Hepatocyte (in vitro differentiated cells): ENCODE data around the gene DRAM1. TPM values are rescaled to one million over a fixed set of nuclear protein-coding genes. Genes with fewer than 3 reads are reported as not detected.

Source experiments
- DNase-seq: peaks from one replicate; pipeline ENCODE4 v3.0.0-alpha.2; 2016; ENCODE audit warnings: low spot score
- H2AFZ ChIP-seq: fragments of 200-600 bp; sonication (generic); 2 replicates; pipeline ENCODE4 v1.6.0; 2016; ENCODE audit warnings: antibody characterized with exemption, mild to moderate bottlenecking
- H3K27ac ChIP-seq: fragments of 200-600 bp; sonication (generic); 2 replicates; pipeline ENCODE4 v1.5.1; 2016; ENCODE audit warnings: mild to moderate bottlenecking
- H3K27me3 ChIP-seq: fragments of 200-600 bp; sonication (generic); 2 replicates; pipeline ENCODE4 v1.6.1; 2016
- H3K36me3 ChIP-seq: fragments of 200-600 bp; sonication (generic); replicated peaks from 2 replicates; pipeline ENCODE4 v1.5.1; 2016; ENCODE audit warnings: low read depth; ENCODE audit not compliant: insufficient read depth
- H3K4me1 ChIP-seq: fragments of 200-600 bp; sonication (generic); 2 replicates; pipeline ENCODE4 v1.5.1; 2016; ENCODE audit warnings: mild to moderate bottlenecking, moderate library complexity; ENCODE audit not compliant: insufficient read depth
- H3K4me2 ChIP-seq: fragments of 200-600 bp; sonication (generic); 2 replicates; pipeline ENCODE4 v1.6.0; 2016
- H3K4me3 ChIP-seq: fragments of 200-600 bp; sonication (generic); 2 replicates; pipeline ENCODE4 v1.5.1; 2016; ENCODE audit warnings: mild to moderate bottlenecking
- H3K79me2 ChIP-seq: fragments of 200-600 bp; sonication (generic); 2 replicates; pipeline ENCODE4 v1.6.0; 2017; ENCODE audit warnings: mild to moderate bottlenecking
- H3K9me2 ChIP-seq: fragments of 200-600 bp; sonication (generic); replicated peaks from 2 replicates; pipeline ENCODE4 v1.6.0; 2017; ENCODE audit warnings: mild to moderate bottlenecking; ENCODE audit not compliant: insufficient read depth
- H3K9me3 ChIP-seq: fragments of 200-600 bp; sonication (generic); 2 replicates; pipeline ENCODE4 v1.5.1; 2016; ENCODE audit warnings: low read depth, mild to moderate bottlenecking
- H4K20me1 ChIP-seq: fragments of 200-600 bp; sonication (generic); 2 replicates; pipeline ENCODE4 v1.6.0; 2016; ENCODE audit warnings: mild to moderate bottlenecking; ENCODE audit not compliant: insufficient read depth, poor library complexity, severe bottlenecking
- CTCF ChIP-seq: fragments of 200-600 bp; sonication (generic); IDR thresholded peaks from 2 replicates; pipeline ENCODE4 v1.5.1; 2016; ENCODE audit warnings: antibody characterized with exemption, mild to moderate bottlenecking; ENCODE audit not compliant: poor library complexity
- EZH2 ChIP-seq: fragments of 200-600 bp; sonication (generic); IDR thresholded peaks from 2 replicates; pipeline ENCODE4 v1.6.1; 2016; ENCODE audit warnings: antibody characterized with exemption, mild to moderate bottlenecking, borderline replicate concordance
- EZH2phosphoT487 ChIP-seq: fragments of 200-600 bp; sonication (generic); IDR thresholded peaks from one replicate; pipeline ENCODE4 v1.6.1; 2018; ENCODE audit warnings: antibody characterized with exemption, mild to moderate bottlenecking, low read depth, moderate library complexity; ENCODE audit not compliant: unreplicated experiment, severe bottlenecking
- WGBS: methylation state at CpG from one replicate; pipeline ENCODE4 v1.1.6; 2016; ENCODE audit warnings: low lambda C conversion rate; ENCODE audit errors: missing lambda C conversion rate; 5-methylcytosine and 5-hydroxymethylcytosine counted together
- polyA plus RNA-seq: library from polyadenylated mRNA; unstranded; fragments of >200 nt; fragmentation: Nextera tagmentation; extraction: Ambion mirVana; gene quantifications from 2 replicates; pipeline ENCODE4 v1.2.1, GENCODE V29; 2016
- total RNA-seq: library from RNA; depleted of rRNA; stranded (reverse); fragments of >200 nt; gene quantifications from 2 replicates; pipeline ENCODE4 v1.2.3, GENCODE V29; 2014

Gene DRAM1
- total and polyA plus RNA-seq, 2 experiments from 2014 or later: 26.0 to 28.2 TPM

- Histone ChIP-seq H3K27me3 (no peaks in the 10 kb centered on the region), H3K36me3 (no peaks in the 10 kb centered on the region), H4K20me1 (no peaks in the 10 kb centered on the region), H3K9me2 (no peaks in the 10 kb centered on the region), H3K4me1 (no peaks in the 10 kb centered on the region), H2AFZ (no peak overlapping the region), H3K4me2 (no peak overlapping the region), H3K9me3 (no peaks in the 10 kb centered on the region), H3K79me2 (no peaks in the 10 kb centered on the region), H3K4me3 (no peak overlapping the region), H3K27ac (no peak overlapping the region)
- 92% methylated on average over 4 of the region's 4 CpGs for WGBS
- DNase-seq: no peak
- TF ChIP-seq EZH2phosphoT487: no peak
- TF ChIP-seq EZH2: no peak
- no peak for TF ChIP-seq CTCF
These were observed 50.6 kb downstream of the DRAM1 start for GRCh38 chr12:101927999-101928398.

- H3K27ac ChIP-seq: no peak overlapping the region
These were observed 51.2 kb downstream of the DRAM1 start for GRCh38 chr12:101928556-101928955.

GRCh38 chr12:101929365-101930041 is 52.1 kb downstream of the DRAM1 start:
- H3K9me2 ChIP-seq: no peaks in the 10 kb centered on the region
- H3K27me3 ChIP-seq: no peaks in the 10 kb centered on the region
- H2AFZ ChIP-seq: no peak overlapping the region
- DNase-seq: no peak
- no peak for TF ChIP-seq CTCF
- no peak for TF ChIP-seq EZH2phosphoT487
- no peak for TF ChIP-seq EZH2
- H3K36me3 ChIP-seq: no peaks in the 10 kb centered on the region
- H3K4me3 ChIP-seq: no peak overlapping the region
- no peaks in the 10 kb centered on the region for H3K9me3 ChIP-seq
- no peak overlapping the region for H3K27ac ChIP-seq
- H3K4me2 ChIP-seq: no peak overlapping the region
- H3K4me1 ChIP-seq: no peaks in the 10 kb centered on the region
- H3K79me2 ChIP-seq: no peaks in the 10 kb centered on the region
- WGBS: 88% methylated on average over 11 of the region's 11 CpGs
- no peaks in the 10 kb centered on the region for H4K20me1 ChIP-seq

More at GRCh38 chr12:101928556-101928955, 51.2 kb downstream of the DRAM1 start:
- Histone ChIP-seq H3K4me2 (no peak overlapping the region), H2AFZ (no peak overlapping the region), H3K9me2 (no peaks in the 10 kb centered on the region), H3K36me3 (no peaks in the 10 kb centered on the region), H3K4me1 (no peaks in the 10 kb centered on the region), H3K9me3 (no peaks in the 10 kb centered on the region), H3K79me2 (no peaks in the 10 kb centered on the region), H3K4me3 (no peak overlapping the region), H4K20me1 (no peaks in the 10 kb centered on the region), H3K27me3 (no peaks in the 10 kb centered on the region)
- TF ChIP-seq EZH2phosphoT487: no peak
- TF ChIP-seq CTCF: no peak
- TF ChIP-seq EZH2: no peak
- WGBS: 84% methylated on average over 5 of the region's 5 CpGs
- DNase-seq: no peak
